ENCODE results near the gene ADM5. TPM values are rescaled to one million over a fixed set of nuclear protein-coding genes. Genes with fewer than 3 reads are reported as not detected.

ADM5 gene
- total RNA-seq, 1 donor from 2014 or later = 1.9 TPM

DNA sequence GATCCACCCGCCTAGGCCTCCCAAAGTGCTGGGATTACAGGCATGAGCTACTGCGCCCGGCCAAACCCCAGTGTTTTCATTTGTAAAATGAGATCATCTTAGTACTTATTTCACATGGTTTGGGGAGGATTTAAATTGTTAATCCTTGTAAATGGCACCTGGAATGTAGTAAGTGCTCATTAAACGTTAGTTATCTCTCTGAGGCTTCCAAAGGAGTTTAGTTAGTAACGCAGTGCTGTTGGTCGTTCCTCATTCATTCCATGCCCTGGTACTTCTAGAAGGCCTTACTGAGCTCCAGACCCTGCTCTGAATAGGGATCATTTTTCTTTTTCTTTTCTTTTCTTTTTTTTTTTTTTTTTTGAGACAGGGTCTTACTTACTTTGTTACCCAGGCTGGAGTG, 6.7 kb downstream of the ADM5 start:
- peaks cover 6% of the 10 kb centered on the region for H3K4me1 ChIP-seq

DNA sequence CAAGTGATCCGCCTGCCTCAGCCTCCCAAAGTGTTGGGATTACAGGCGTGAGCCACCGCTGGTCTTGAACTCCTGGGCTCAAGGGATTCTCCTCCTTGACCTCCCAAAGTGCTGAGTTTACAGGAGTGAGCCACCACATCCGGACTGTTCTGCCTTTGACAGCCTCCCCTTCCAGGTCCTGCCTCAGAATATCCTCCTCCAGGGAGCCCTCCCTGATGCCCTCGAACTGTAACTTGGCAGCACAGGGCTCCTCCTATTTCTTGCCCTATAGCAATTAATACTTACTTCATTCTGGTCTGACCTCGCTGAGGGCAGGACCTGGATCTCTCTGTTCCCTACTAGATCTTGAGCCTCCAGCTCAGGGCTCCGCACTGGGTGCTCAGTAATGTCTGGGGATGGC, 7.5 kb downstream of the ADM5 start:
- intact Hi-C loops (cut with DNase I) = no loop called here
- no peak for ATAC-seq

More for the DNA sequence above, 6.7 kb downstream of the ADM5 start:
- no peak overlapping the region for H3K27ac ChIP-seq
- intact Hi-C loops (cut with DNase I) = no loop called here
- TF ChIP-seq, protein P1, sequence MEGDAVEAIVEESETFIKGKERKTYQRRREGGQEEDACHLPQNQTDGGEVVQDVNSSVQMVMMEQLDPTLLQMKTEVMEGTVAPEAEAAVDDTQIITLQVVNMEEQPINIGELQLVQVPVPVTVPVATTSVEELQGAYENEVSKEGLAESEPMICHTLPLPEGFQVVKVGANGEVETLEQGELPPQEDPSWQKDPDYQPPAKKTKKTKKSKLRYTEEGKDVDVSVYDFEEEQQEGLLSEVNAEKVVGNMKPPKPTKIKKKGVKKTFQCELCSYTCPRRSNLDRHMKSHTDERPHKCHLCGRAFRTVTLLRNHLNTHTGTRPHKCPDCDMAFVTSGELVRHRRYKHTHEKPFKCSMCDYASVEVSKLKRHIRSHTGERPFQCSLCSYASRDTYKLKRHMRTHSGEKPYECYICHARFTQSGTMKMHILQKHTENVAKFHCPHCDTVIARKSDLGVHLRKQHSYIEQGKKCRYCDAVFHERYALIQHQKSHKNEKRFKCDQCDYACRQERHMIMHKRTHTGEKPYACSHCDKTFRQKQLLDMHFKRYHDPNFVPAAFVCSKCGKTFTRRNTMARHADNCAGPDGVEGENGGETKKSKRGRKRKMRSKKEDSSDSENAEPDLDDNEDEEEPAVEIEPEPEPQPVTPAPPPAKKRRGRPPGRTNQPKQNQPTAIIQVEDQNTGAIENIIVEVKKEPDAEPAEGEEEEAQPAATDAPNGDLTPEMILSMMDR (IDR thresholded peaks at IDR 0.05) = no peak
- DNase-seq (no peak), ATAC-seq (no peak)
- no peaks in the 10 kb centered on the region for H3K36me3 ChIP-seq
- no peak overlapping the region for H3K4me3 ChIP-seq
- H3K9me3 ChIP-seq = no peaks in the 10 kb centered on the region
- no peaks in the 10 kb centered on the region for H3K27me3 ChIP-seq

DNA sequence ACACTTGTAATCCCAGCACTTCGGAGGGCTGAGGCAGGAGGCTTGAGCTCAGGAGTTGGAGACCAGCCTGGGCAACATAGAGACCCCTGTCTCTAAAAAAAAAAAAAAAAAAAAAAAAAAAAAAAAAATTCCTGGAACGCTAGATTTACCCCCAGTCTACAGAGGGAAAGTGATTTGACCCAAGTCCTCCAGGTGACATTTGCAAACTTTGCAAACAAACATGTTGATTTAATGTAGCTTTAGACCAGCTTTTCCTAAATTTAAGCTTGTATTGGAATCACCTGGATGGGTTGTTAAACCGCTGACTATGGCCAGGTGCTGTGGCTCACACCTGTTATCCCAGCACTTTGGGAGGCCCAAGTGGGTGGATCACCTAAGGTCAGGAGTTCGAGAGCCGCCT, 10.0 kb downstream of the ADM5 start:
- no peaks in the 10 kb centered on the region for H3K27me3 ChIP-seq
- no peaks in the 10 kb centered on the region for H3K9me3 ChIP-seq
- no peaks in the 10 kb centered on the region for H3K36me3 ChIP-seq
- no peak for DNase-seq
- H3K4me3 ChIP-seq = no peak overlapping the region
- no peaks in the 10 kb centered on the region for H3K4me1 ChIP-seq
- intact Hi-C loops (cut with DNase I) = no loop called here
- TF ChIP-seq, protein P1 (IDR thresholded peaks at IDR 0.05) = no peak
- no peak overlapping the region for H3K27ac ChIP-seq
- ATAC-seq = no peak

More for the DNA sequence above, 7.5 kb downstream of the ADM5 start:
- H3K27me3 ChIP-seq = no peaks in the 10 kb centered on the region
- H3K4me1 ChIP-seq = no peaks in the 10 kb centered on the region
- H3K4me3 ChIP-seq = no peak overlapping the region
- no peak for DNase-seq
- TF ChIP-seq, protein P1 (IDR thresholded peaks at IDR 0.05) = no peak
- H3K9me3 ChIP-seq = no peaks in the 10 kb centered on the region
- no peaks in the 10 kb centered on the region for H3K36me3 ChIP-seq
- H3K27ac ChIP-seq = no peak overlapping the region

DNA sequence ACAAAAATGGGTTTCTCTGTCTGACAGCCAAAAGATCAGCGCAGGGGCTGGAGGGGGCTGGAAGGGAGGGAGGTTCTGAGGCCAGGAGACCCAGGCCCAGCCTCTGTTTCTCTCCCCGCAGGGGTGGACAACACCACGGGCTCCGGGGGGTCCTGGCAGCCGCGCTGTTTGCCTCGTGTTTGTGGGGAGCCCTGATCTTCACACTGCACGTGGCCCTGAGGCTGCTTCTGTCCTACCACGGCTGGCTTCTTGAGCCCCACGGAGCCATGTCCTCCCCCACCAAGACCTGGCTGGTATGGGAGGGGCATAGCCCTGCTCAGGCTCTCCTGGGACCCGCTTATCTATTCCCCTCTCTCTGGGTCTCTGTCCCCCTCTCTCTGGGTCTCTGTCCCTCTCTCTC, 11.2 kb downstream of the ADM5 start:
- Histone ChIP-seq H3K9me3 (no peaks in the 10 kb centered on the region), H3K27me3 (no peaks in the 10 kb centered on the region), H3K36me3 (no peaks in the 10 kb centered on the region), H3K4me3 (no peak overlapping the region), H3K4me1 (no peaks in the 10 kb centered on the region), H3K27ac (no peak overlapping the region)
- intact Hi-C loops (cut with DNase I) = no loop called here
- DNase-seq (no peak), ATAC-seq (peak; percentile 30)
- TF ChIP-seq, protein P1 (IDR thresholded peaks at IDR 0.05) = no peak

DNA sequence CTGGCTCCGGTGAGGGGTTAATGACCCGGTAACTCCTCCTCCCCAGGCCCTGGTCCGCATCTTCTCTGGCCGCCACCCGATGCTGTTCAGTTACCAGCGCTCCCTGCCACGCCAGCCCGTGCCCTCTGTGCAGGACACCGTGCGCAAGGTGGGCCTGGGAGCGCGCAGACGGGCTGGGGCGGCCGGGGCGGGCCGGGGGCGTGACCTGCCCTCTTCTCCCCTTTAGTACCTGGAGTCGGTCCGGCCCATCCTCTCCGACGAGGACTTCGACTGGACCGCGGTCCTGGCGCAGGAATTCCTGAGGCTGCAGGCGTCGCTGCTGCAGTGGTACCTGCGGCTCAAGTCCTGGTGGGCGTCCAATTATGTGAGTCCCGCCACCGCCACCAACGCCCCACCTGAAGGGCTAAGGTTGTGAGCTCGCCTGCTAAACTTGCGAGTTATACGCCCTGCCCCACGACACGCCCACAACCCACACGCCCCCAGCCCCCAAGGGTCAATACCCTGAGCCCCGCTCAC, 11.9 kb downstream of the ADM5 start:
- H3K27me3 ChIP-seq = no peaks in the 10 kb centered on the region
- H3K36me3 ChIP-seq = no peaks in the 10 kb centered on the region
- ATAC-seq = peak; percentile 28
- no peak overlapping the region for H3K27ac ChIP-seq
- TF ChIP-seq, protein P1 (IDR thresholded peaks at IDR 0.05) = no peak
- H3K4me1 ChIP-seq = no peaks in the 10 kb centered on the region
- DNase-seq = no peak
- no peaks in the 10 kb centered on the region for H3K9me3 ChIP-seq
- intact Hi-C loops (cut with DNase I) = no loop called here
- no peak overlapping the region for H3K4me3 ChIP-seq

Measured in upper lobe of right lung (tissue), 1 donor.